ENCODE data around the gene KIF26A.

KIF26A gene

DNA sequence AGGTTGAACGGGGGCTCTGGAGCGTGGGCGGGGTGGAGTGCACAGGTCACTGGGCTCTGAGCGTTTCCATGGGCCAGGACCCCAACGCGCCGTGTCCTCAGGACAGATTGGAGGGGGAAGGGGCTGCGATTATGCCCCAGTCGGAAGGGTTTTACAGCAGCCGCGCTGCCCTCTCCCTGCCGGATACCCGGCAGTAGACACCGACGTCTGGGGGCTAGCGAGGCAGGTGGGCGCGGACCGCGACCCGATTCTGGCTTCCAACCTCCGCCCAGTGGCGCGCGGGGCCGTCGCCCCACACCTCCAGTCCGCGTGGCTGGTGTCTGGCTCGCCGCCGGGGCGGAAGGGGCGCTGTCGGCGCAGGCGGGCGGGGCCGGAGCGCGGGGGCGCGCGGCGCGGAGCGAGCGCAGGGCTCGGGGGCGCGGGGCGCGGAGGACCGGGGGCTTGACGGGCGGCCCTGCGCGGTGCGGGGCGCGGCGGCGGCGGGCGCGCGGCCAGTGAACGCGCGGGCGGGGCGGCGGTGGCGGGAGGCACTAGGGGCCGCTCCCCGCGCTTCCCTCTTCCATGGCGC is 2.4 kb upstream of the KIF26A start:
- Histone ChIP-seq H3K4me1 (ENCODE audit: insufficient read depth, low read length, severe bottlenecking) (no peaks in the 10 kb centered on the region), H3K9me2 (ENCODE audit: low read depth, low read length) (no peaks in the 10 kb centered on the region), H3K4me2 (ENCODE audit: low read length) (no peak overlapping the region), H3K9me3 (ENCODE audit: low read length) (no peaks in the 10 kb centered on the region), H3K27me3 (ENCODE audit: insufficient read depth, low read length) (no peaks in the 10 kb centered on the region), H3K27ac (ENCODE audit: low read depth, low read length, poor library complexity, severe bottlenecking) (no peak overlapping the region), H3F3A (ENCODE audit: insufficient read depth, low read length) (no peaks in the 10 kb centered on the region), H3K9ac (ENCODE audit: low read length) (no peak overlapping the region), H3K4me3 (ENCODE audit: low read depth, low read length, poor library complexity, severe bottlenecking) (no peak overlapping the region), H4K20me1 (ENCODE audit: insufficient read depth, low read length) (no peaks in the 10 kb centered on the region), H2AFZ (ENCODE audit: low read length) (no peak overlapping the region), H3K36me3 (ENCODE audit: insufficient read depth, low read length) (no peaks in the 10 kb centered on the region), H3K79me2 (ENCODE audit: insufficient read depth, low read length) (no peaks in the 10 kb centered on the region)
- TF ChIP-seq, protein P1, sequence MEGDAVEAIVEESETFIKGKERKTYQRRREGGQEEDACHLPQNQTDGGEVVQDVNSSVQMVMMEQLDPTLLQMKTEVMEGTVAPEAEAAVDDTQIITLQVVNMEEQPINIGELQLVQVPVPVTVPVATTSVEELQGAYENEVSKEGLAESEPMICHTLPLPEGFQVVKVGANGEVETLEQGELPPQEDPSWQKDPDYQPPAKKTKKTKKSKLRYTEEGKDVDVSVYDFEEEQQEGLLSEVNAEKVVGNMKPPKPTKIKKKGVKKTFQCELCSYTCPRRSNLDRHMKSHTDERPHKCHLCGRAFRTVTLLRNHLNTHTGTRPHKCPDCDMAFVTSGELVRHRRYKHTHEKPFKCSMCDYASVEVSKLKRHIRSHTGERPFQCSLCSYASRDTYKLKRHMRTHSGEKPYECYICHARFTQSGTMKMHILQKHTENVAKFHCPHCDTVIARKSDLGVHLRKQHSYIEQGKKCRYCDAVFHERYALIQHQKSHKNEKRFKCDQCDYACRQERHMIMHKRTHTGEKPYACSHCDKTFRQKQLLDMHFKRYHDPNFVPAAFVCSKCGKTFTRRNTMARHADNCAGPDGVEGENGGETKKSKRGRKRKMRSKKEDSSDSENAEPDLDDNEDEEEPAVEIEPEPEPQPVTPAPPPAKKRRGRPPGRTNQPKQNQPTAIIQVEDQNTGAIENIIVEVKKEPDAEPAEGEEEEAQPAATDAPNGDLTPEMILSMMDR (IDR thresholded peaks at IDR 0.05; ENCODE audit: low read length): no peak
- no peak for TF ChIP-seq EZH2 (IDR thresholded peaks at IDR 0.05; ENCODE audit: borderline replicate concordance, low read length)

DNA sequence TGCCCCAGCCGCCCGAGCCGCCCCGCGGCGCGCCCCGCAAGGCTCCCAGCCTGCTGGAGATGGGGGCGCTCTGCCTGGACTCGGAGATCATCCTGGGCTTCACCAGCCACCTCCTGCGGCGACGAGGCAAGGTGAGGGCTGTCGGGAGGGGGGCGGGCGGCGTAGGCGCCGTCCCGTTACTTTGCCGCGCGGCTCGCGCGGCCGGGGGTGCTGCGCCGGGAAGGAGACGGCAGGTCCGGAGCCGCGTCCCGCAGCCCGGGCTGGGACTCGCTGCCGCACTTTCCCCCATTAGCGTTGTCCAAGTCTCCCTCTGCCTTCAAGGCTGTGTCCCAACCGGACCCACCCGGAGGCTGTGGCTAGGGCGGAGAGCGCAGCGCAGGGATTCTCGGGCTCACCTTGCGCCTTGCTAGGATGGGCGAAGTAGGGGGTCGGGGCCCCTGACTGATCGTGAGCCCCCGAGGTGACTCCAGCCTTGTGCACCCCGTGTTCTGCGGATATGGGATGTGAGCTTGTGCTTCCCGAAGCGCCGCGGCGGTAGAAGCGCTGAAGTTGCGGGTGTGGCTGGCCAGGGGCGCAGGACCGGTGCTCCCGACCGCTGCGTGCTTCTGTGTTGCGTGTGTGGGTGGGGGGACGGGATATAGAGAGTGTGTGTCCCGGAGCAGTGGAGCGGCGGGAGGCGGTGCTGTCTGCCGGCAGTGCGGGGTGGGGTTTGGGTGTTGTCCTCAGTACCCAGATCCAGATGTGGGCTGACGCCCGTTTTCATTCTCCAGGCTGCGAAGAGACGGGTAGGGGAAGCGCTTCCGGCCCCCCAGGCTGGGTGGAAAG is 1.7 kb upstream of the KIF26A start:
- H2AFZ ChIP-seq (ENCODE audit: low read length): no peak overlapping the region
- H3K27me3 ChIP-seq (ENCODE audit: insufficient read depth, low read length): no peaks in the 10 kb centered on the region
- no peaks in the 10 kb centered on the region for H4K20me1 ChIP-seq (ENCODE audit: insufficient read depth, low read length)
- no peaks in the 10 kb centered on the region for H3K9me2 ChIP-seq (ENCODE audit: low read depth, low read length)
- H3K79me2 ChIP-seq (ENCODE audit: insufficient read depth, low read length): no peaks in the 10 kb centered on the region
- no peaks in the 10 kb centered on the region for H3K4me1 ChIP-seq (ENCODE audit: insufficient read depth, low read length, severe bottlenecking)
- H3K4me3 ChIP-seq (ENCODE audit: low read depth, low read length, poor library complexity, severe bottlenecking): no peak overlapping the region
- no peaks in the 10 kb centered on the region for H3F3A ChIP-seq (ENCODE audit: insufficient read depth, low read length)
- no peak overlapping the region for H3K27ac ChIP-seq (ENCODE audit: low read depth, low read length, poor library complexity, severe bottlenecking)
- H3K36me3 ChIP-seq (ENCODE audit: insufficient read depth, low read length): no peaks in the 10 kb centered on the region
- H3K9me3 ChIP-seq (ENCODE audit: low read length): no peaks in the 10 kb centered on the region
- TF ChIP-seq, protein P1 (IDR thresholded peaks at IDR 0.05; ENCODE audit: low read length): no peak
- no peak for TF ChIP-seq EZH2 (IDR thresholded peaks at IDR 0.05; ENCODE audit: borderline replicate concordance, low read length)
- no peak overlapping the region for H3K4me2 ChIP-seq (ENCODE audit: low read length)
- H3K9ac ChIP-seq (ENCODE audit: low read length): no peak overlapping the region

DNA sequence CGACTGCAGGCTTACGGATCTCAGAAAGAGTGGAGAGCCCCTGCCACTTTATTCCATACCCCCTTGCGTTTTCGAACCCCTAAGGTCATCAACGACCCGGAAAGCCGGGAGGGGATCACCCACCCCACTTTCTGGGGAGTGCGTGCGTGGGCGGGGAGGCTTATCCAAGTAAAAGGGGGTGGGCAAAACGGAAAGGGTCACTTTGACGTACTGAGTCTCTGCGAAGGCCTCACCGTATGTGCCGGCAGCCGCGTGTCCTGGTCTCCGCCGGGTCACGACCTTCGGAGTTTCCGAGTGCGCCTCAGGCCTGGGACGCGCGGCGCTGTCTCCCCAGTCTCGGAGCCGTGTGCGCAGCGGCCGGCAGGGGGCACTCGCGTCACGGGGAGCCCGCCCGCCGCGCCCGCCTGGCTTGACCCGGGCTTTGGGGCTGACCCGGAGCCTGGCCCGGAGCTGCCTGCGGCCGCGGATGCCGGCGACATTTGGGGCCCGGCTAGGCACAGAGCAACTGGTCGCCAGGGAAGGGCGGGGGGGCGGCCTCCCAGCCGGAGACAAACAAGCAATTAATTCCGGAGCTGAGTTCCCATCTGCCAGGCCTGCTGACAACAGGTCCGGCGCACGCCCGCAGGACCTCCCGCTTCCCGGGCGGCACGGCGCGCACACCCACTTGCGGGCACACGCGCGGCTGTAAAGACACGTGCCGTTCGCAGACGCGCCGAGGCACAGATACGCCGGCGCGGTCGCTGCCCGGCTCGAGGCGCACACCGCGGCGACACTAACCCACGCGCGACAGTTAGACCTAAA is 890 bp upstream of the KIF26A start:
- Histone ChIP-seq H3K9ac (ENCODE audit: low read length) (no peak overlapping the region), H3K9me3 (ENCODE audit: low read length) (no peaks in the 10 kb centered on the region)

More for the DNA sequence above, 890 bp upstream of the KIF26A start:
- Histone ChIP-seq H3K27ac (ENCODE audit: low read depth, low read length, poor library complexity, severe bottlenecking) (no peak overlapping the region), H2AFZ (ENCODE audit: low read length) (no peak overlapping the region), H3K36me3 (ENCODE audit: insufficient read depth, low read length) (no peaks in the 10 kb centered on the region), H4K20me1 (ENCODE audit: insufficient read depth, low read length) (no peaks in the 10 kb centered on the region), H3K4me3 (ENCODE audit: low read depth, low read length, poor library complexity, severe bottlenecking) (no peak overlapping the region), H3F3A (ENCODE audit: insufficient read depth, low read length) (no peaks in the 10 kb centered on the region), H3K27me3 (ENCODE audit: insufficient read depth, low read length) (no peaks in the 10 kb centered on the region), H3K79me2 (ENCODE audit: insufficient read depth, low read length) (no peaks in the 10 kb centered on the region), H3K9me2 (ENCODE audit: low read depth, low read length) (no peaks in the 10 kb centered on the region), H3K4me1 (ENCODE audit: insufficient read depth, low read length, severe bottlenecking) (no peaks in the 10 kb centered on the region), H3K4me2 (ENCODE audit: low read length) (no peak overlapping the region)
- no peak for TF ChIP-seq EZH2 (IDR thresholded peaks at IDR 0.05; ENCODE audit: borderline replicate concordance, low read length)
- TF ChIP-seq, protein P1 (IDR thresholded peaks at IDR 0.05; ENCODE audit: low read length): no peak

Measured in OCI-LY1 (cell line).